Activated B cell treated with CpG ODN at 0.5 μM for 24 hours (primary cell): ENCODE results near the gene ITGA5. TPM values are rescaled to one million over a fixed set of nuclear protein-coding genes. Genes with fewer than 3 reads are reported as not detected.

Source experiments
- ATAC-seq: fragments of 200-7000 bp; cut with Tn5 transposase; one replicate; pipeline ENCODE4 v1.10.0; 2021; ENCODE audit warnings: low read depth, mild to moderate bottlenecking, moderate library complexity
- CTCF ChIA-PET: fragments of 350-600 bp; sonication (Branson Sonifier 250); formaldehyde crosslinking; loops from one replicate; lab custom pipeline; 2021; ENCODE audit warnings: antibody characterized with exemption; lab: Charles Lee
- POLR2A ChIA-PET: fragments of 350-600 bp; sonication (Branson Sonifier 250); formaldehyde crosslinking; loops from one replicate; lab custom pipeline; 2021; ENCODE audit warnings: antibody characterized with exemption; lab: Charles Lee
- DNase-seq: peaks from one replicate; pipeline ENCODE4 v3.0.0; 2022
- H3K27ac Mint-ChIP-seq: one replicate; pipeline ENCODE4 v1.8.0; 2020; ENCODE audit warnings: mixed read lengths
- H3K27me3 Mint-ChIP-seq: one replicate; pipeline ENCODE4 v1.8.0; 2021; ENCODE audit warnings: mixed read lengths
- H3K36me3 Mint-ChIP-seq: one replicate; pipeline ENCODE4 v1.8.0; 2021; ENCODE audit warnings: low read depth, mixed read lengths
- H3K4me1 Mint-ChIP-seq: one replicate; pipeline ENCODE4 v1.8.0; 2021; ENCODE audit warnings: mixed read lengths
- H3K4me3 Mint-ChIP-seq: one replicate; pipeline ENCODE4 v1.8.0; 2020; ENCODE audit warnings: mild to moderate bottlenecking, mixed read lengths
- H3K9me3 Mint-ChIP-seq: one replicate; pipeline ENCODE4 v1.8.0; 2020; ENCODE audit warnings: mixed read lengths
- intact Hi-C: fragments of 100-400 bp; cut with micrococcal nuclease; formaldehyde crosslinking; loops from one replicate; pipeline ENCODE4 v1.15.1; 2024
- total RNA-seq: library from RNA; stranded (reverse); gene quantifications from 2 replicates; pipeline ENCODE4 v1.2.3, GENCODE V29; 2022
- TF ChIP-seq, protein P1 (sequence below): fragments of 200-600 bp; IDR thresholded peaks from one replicate; pipeline ENCODE4 v1.8.0; 2022; ENCODE audit warnings: antibody characterized with exemption, mild to moderate bottlenecking

Gene ITGA5
- total RNA-seq, 1 donor from 2014 or later: 1.0 TPM

DNA sequence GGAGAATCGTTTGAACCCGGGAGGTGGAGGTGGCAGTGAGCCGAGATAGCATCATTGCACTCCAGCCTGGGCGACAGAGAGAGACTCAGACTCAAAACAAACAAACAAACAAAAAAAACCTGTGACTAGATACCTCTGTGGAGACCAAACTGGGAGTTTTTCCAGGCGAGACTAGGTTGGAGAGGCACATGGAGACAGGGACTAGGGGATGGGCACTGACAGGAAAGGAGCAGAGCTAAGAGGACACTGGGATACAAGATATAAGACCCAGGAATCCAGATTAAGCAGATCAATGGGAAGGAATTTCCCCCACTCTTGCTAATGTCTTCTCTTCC, 4.7 kb upstream of the ITGA5 start:
- no peak overlapping the region for H3K27ac Mint-ChIP-seq
- H3K27me3 Mint-ChIP-seq: peaks cover 42% of the 10 kb centered on the region
- POLR2A ChIA-PET: no interaction called here
- TF ChIP-seq, protein P1, sequence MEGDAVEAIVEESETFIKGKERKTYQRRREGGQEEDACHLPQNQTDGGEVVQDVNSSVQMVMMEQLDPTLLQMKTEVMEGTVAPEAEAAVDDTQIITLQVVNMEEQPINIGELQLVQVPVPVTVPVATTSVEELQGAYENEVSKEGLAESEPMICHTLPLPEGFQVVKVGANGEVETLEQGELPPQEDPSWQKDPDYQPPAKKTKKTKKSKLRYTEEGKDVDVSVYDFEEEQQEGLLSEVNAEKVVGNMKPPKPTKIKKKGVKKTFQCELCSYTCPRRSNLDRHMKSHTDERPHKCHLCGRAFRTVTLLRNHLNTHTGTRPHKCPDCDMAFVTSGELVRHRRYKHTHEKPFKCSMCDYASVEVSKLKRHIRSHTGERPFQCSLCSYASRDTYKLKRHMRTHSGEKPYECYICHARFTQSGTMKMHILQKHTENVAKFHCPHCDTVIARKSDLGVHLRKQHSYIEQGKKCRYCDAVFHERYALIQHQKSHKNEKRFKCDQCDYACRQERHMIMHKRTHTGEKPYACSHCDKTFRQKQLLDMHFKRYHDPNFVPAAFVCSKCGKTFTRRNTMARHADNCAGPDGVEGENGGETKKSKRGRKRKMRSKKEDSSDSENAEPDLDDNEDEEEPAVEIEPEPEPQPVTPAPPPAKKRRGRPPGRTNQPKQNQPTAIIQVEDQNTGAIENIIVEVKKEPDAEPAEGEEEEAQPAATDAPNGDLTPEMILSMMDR: no peak
- intact Hi-C loops: no loop called here
- H3K4me1 Mint-ChIP-seq: peaks cover 21% of the 10 kb centered on the region
- H3K36me3 Mint-ChIP-seq: no peaks in the 10 kb centered on the region
- no peaks in the 10 kb centered on the region for H3K9me3 Mint-ChIP-seq
- no peak for DNase-seq
- no peak overlapping the region for H3K4me3 Mint-ChIP-seq
- CTCF ChIA-PET: interaction anchor here (1.9 kb wide), 1 partner anchor 16 kb away, joined by 6 read pairs; no protein-coding TSS in a partner anchor
- ATAC-seq: no peak

- ATAC-seq: no peak
- TF ChIP-seq, protein P1: no peak
- intact Hi-C loops: loop anchor here (1.0 kb wide), 1 partner anchor 9 kb away; no protein-coding TSS in a partner anchor
- Mint-ChIP-seq H3K4me3 (no peak overlapping the region), H3K27ac (no peak overlapping the region), H3K9me3 (no peaks in the 10 kb centered on the region), H3K27me3 (peaks cover 40% of the 10 kb centered on the region), H3K4me1 (peaks cover 30% of the 10 kb centered on the region), H3K36me3 (no peaks in the 10 kb centered on the region)
- CTCF ChIA-PET: no interaction called here
- POLR2A ChIA-PET: no interaction called here
- no peak for DNase-seq
Measured at GRCh38 chr12:54421879-54422250, 2.8 kb upstream of the ITGA5 start.

DNA sequence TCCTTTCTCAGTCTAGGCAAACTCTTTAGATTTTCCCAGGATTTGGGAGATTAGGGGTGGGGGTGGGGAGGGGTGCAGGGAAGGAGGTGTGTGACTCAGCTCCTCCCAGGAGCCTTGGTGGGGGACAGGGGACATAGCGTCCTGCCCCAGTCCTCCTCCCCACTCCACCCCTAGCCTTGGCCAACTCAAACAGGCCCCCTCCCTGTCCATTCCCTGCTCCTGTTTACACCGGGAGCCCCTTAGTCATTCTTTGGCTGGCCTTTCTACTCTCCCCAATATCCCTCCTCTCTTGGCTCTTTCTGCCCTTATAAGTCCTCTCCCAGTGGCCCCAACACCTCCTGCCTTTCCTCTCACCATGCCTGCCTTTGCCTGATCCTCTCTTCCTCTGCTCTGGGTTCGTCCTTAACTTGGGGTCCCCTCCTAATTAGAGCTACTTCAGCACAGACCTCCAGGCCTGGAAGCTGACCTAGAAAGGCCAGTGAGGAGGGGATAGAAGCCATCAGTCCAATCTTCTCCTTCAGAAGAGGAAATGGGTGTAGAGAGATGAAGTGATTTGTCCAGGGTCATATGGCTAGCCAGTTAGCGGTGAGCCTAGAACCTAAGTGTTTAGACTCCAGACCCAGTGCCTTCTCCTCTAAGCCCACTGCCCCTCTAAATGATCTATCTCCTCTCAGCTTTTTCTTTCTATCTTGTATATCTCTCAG, 2.3 kb upstream of the ITGA5 start:
- CTCF ChIA-PET: interaction anchor here (1.9 kb wide), 1 partner anchor 22 kb away, joined by 6 read pairs; no protein-coding TSS in a partner anchor
- no peaks in the 10 kb centered on the region for H3K9me3 Mint-ChIP-seq
- no peak overlapping the region for H3K4me3 Mint-ChIP-seq
- POLR2A ChIA-PET: interaction anchor here (0.6 kb wide), 2 partner anchors 77 to 694 kb away, joined by 3 to 6 read pairs; partner anchors contain the start of gene CALCOCO1
- ATAC-seq (no peak), DNase-seq (no peak)
- no peaks in the 10 kb centered on the region for H3K36me3 Mint-ChIP-seq
- peaks cover 35% of the 10 kb centered on the region for H3K4me1 Mint-ChIP-seq
- intact Hi-C loops: loop anchor here (1.0 kb wide), 1 partner anchor 8 kb away; no protein-coding TSS in a partner anchor
- TF ChIP-seq, protein P1: no peak
- H3K27me3 Mint-ChIP-seq: peaks cover 34% of the 10 kb centered on the region
- H3K27ac Mint-ChIP-seq: no peak overlapping the region

DNA sequence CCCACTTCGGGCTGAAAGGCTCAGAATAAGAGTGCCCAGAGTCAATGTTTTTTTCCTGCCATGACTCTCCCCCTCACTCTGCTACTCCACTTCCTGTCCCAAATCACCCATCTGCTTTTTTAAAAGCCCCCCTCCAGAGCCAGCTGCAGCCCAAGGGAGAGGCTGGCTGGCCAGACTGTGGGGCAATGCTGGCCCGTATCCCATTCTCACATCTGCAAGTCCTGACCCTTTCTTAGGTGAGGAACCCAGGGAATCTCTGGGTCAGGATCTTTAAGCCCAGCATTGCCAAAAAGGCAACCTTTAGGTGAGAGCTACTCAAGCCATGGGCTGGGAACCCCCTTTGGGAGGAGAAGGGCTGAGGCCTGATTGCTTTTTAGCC, 1.7 kb upstream of the ITGA5 start:
- Mint-ChIP-seq H3K4me3 (peak overlapping the region; percentile 38), H3K36me3 (no peaks in the 10 kb centered on the region), H3K27ac (no peak overlapping the region), H3K9me3 (no peaks in the 10 kb centered on the region), H3K4me1 (peaks cover 41% of the 10 kb centered on the region), H3K27me3 (peaks cover 29% of the 10 kb centered on the region)
- CTCF ChIA-PET: interaction anchor here (1.9 kb wide), 1 partner anchor 21 kb away, joined by 6 read pairs; no protein-coding TSS in a partner anchor
- POLR2A ChIA-PET: interaction anchor here (0.6 to 0.7 kb wide), 3 partner anchors 78 to 735 kb away, joined by 3 to 6 read pairs (median 4); partner anchors contain the start of gene CALCOCO1
- DNase-seq (no peak), ATAC-seq (no peak)
- intact Hi-C loops: loop anchor here (1.0 kb wide), 1 partner anchor 7 kb away; no protein-coding TSS in a partner anchor
- TF ChIP-seq, protein P1: no peak

DNA sequence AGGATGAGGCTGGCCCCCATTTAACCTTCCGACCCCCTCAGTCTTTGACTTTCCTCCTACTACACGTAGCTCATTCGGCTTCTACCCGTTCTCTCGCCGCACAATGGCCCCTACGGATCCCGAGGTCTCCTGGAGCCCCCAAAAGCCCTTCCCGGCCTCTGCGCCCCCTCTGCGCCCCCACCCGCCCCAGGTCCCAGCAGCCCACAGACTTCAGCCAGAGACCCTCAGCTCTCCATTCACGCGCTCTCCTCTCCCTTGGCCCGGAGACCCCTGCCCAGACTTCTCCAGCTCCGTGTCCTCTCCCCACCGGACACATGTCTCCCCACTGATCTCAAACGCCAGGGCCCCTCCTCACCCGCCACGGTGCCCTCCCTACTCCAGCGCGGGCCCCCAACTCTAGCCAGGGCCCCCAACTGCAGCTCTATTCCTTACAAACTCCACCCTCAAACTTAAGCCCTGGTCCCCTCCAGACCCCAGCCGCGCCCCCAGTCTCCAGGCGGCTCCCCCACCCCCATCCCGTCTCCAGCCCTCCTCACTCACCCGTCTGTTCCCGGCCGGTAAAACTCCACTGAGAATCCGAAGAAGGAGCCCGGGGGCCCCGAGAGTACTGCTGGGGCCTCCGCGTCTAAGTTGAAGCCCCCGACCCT, 502 bp downstream of the ITGA5 start:
- no peak for DNase-seq

More for the DNA sequence above, 502 bp downstream of the ITGA5 start:
- no peaks in the 10 kb centered on the region for H3K36me3 Mint-ChIP-seq
- TF ChIP-seq, protein P1: no peak
- intact Hi-C loops: loop anchor here (10.0 kb wide), 1 partner anchor 146 kb away; no protein-coding TSS in a partner anchor
- H3K9me3 Mint-ChIP-seq: no peaks in the 10 kb centered on the region
- CTCF ChIA-PET: interaction anchor here (1.1 to 11.4 kb wide), 3 partner anchors 9 to 21 kb away, joined by 3 to 143 read pairs (median 3); no protein-coding TSS in a partner anchor
- H3K27ac Mint-ChIP-seq: peak overlapping the region; percentile 50
- peaks cover 60% of the 10 kb centered on the region for H3K4me1 Mint-ChIP-seq
- peak overlapping the region; percentile 83 for H3K4me3 Mint-ChIP-seq
- ATAC-seq: peak; percentile 5
- H3K27me3 Mint-ChIP-seq: peaks cover 20% of the 10 kb centered on the region
- POLR2A ChIA-PET: interaction anchor here (0.6 kb wide), 1 partner anchor 88 kb away, joined by 3 read pairs; no protein-coding TSS in a partner anchor
